LNCaP clone FGC (cell line): ENCODE measurements around the gene KIF5C.

Source experiments
- DNase-seq: peaks from one replicate; pipeline ENCODE4 v3.0.0-alpha.2; 2011; ENCODE audit warnings: low read depth
- H3K4me3 ChIP-seq: 2 replicates; pipeline ENCODE4 v1.5.1; 2011; ENCODE audit warnings: mild to moderate bottlenecking, low read depth, low read length, control low read depth
- CTCF ChIP-seq: IDR thresholded peaks from 2 replicates; pipeline ENCODE4 v1.5.1; 2012; ENCODE audit warnings: mild to moderate bottlenecking; ENCODE audit not compliant: control insufficient read depth, insufficient read depth; ENCODE audit errors: extremely low read depth

The KIF5C gene

DNA sequence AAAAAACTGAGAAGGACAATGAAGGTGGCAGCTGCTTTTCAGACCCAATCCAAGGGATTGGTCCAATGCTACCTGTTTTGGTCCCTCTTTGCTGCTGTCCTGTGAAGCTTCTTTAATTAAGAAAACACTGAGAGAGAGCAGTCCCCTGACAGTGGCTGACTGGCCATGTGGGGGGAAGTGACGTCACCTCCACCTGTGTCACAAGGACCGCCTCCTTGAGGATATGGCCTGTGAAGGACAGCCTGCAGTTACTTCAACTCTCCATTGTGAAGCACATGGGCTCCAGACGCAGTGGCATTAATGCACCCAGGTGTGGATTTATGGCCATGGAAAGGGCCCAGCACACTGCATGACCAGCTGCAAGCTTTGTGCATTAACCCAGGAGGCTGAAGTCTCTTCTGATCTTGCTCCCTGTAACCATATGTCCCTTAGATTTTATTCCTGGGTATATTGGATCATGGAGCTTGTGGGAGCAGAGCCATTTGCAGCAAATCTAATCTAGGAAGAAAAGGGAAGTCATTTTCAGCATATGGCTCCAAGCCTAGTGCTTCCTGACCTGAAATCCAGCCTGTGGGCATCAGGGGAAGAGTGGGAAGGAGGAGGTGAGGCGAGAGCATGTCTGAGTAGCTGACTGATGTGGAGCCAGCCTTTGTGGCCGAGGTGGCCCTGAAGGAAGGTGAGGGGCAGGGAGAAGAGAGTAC is 32.2 kb downstream of the KIF5C start:
- no peak overlapping the region for H3K4me3 ChIP-seq
- no peak for TF ChIP-seq CTCF
- no peak for DNase-seq

GRCh38 chr2:148909114-148909513 is 34.1 kb downstream of the KIF5C start:
- H3K4me3 ChIP-seq = no peak overlapping the region
- TF ChIP-seq CTCF = no peak
- DNase-seq = no peak

- no peak for TF ChIP-seq CTCF
- H3K4me3 ChIP-seq = no peak overlapping the region
- no peak for DNase-seq
These were observed 38.0 kb downstream of the KIF5C start for GRCh38 chr2:148913061-148913460.

DNA sequence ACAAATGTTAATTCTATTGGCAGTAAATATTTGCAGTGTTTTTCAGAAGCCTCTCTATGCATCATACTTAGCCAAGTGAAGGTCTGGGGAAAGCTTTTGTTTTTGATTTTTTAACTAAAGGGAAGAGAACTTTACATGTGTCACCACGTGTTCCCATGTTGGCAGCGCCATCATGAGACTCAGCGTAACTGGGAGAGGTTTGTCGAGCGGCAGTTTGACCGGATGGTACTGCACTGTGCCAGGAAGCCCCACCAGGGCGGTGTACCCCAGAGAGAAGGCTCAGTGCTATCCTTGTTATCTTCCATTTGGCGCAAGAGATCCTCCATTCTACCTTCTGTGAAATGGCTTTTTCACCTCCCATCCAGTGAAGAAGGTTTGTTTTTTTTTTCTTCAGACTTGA is 38.5 kb downstream of the KIF5C start:
- H3K4me3 ChIP-seq = no peak overlapping the region
- no peak for TF ChIP-seq CTCF
- DNase-seq = no peak

GRCh38 chr2:148914463-148914862 is 39.4 kb downstream of the KIF5C start:
- no peak for TF ChIP-seq CTCF
- DNase-seq = no peak
- H3K4me3 ChIP-seq = no peak overlapping the region

DNA sequence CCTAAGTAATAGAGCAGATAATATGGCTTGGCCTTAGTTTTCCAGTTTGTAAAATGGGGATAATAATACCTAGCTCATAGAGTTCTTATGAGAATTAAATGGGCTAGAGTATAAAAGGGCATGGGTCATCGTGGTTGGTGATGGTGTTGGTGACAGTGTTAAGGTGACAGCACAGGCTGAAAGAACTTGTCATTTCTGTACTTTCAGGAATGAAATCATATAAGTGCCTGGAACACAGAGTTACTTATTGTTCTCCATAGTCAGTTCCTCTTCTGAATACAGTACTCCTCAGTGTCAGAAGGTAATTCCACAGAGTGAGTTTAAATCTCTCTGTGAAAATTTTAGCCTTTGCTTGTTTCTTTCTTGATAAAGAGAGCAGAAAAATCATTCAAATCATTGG is 42.4 kb downstream of the KIF5C start:
- TF ChIP-seq CTCF = no peak
- no peak for DNase-seq
- H3K4me3 ChIP-seq = no peak overlapping the region

- no peak for DNase-seq
- TF ChIP-seq CTCF = no peak
These were observed 43.5 kb downstream of the KIF5C start for GRCh38 chr2:148918554-148918953.

More at GRCh38 chr2:148918554-148918953, 43.5 kb downstream of the KIF5C start:
- H3K4me3 ChIP-seq = no peak overlapping the region
